K562 (cell line): ENCODE results near the gene MDFIC2. TPM values are rescaled to one million over a fixed set of nuclear protein-coding genes. Genes with fewer than 3 reads are reported as not detected.

Experiments
- ATAC-seq: fragments of 200-7000 bp; cut with Tn5 transposase; 3 replicates; pipeline ENCODE4 v1.9.1; 2020; ENCODE audit warnings: moderate library complexity
- BruUV-seq: library from RNA; stranded (reverse); fragments of 400-500 nt; replicated peaks from 2 replicates; lab custom pipeline; 2021; lab: Mats Ljungman, UMichigan
- CTCF ChIA-PET: fragments of 300-600 bp; formaldehyde crosslinking; extraction: SDS; loops from one replicate; lab custom pipeline; 2021; ENCODE audit warnings: low intra/inter-chr PET ratio; lab: Yijun Ruan, JAX
- POLR2A ChIA-PET: fragments of 300-600, 350-650 bp; sonication (Branson Sonifier 250); formaldehyde crosslinking; extraction: SDS; loops from one replicate; lab custom pipeline; 2021; ENCODE audit warnings: antibody characterized with exemption, inconsistent platforms; lab: Yijun Ruan, JAX
- DNase-seq, 4 experiments: peaks; one replicate each; pipeline versions ENCODE4 v3.0.0 to v3.0.0-alpha.2; 2011 to 2018; ENCODE audit warnings: low spot score in 3 of 4, mixed read lengths in 3 of 4; ENCODE audit errors: extremely low read depth in 1 of 4
- FAIRE-seq: peaks from 2 replicates; lab custom pipeline; 2011; peaks lifted over from hg19 to GRCh38; lab: Jason Lieb, UNC
- H2AFZ ChIP-seq: 2 replicates; pipeline ENCODE4 v1.6.0; 2011; ENCODE audit warnings: low read depth, low read length, control low read depth, inconsistent platforms
- H3K27ac ChIP-seq: fragments of 200-600 bp; 3 replicates; pipeline ENCODE4 v1.8.0; 2011; ENCODE audit warnings: low read depth, mild to moderate bottlenecking, control low read depth, inconsistent platforms, low read length, moderate library complexity, mixed read lengths; ENCODE audit errors: extremely low read depth
- H3K27me3 ChIP-seq, 2 experiments: fragments of 300-600 bp in 1 of 2; 2 replicates in 1 of 2; 3 replicates in 1 of 2; pipeline versions ENCODE4 v1.6.0 to v1.8.0; 2011; ENCODE audit warnings: inconsistent platforms in 2 of 2, low read length in 2 of 2, mild to moderate bottlenecking in 1 of 2, mixed read lengths in 1 of 2, moderate library complexity in 1 of 2; ENCODE audit not compliant: control insufficient read depth in 2 of 2, insufficient read depth in 2 of 2
- H3K36me3 ChIP-seq: fragments of 300-600 bp; 3 replicates; pipeline ENCODE4 v1.8.0; 2011; ENCODE audit warnings: mild to moderate bottlenecking, low read length, inconsistent platforms; ENCODE audit not compliant: control insufficient read depth, insufficient read depth
- H3K4me1 ChIP-seq, 2 experiments: fragments of 200-600 bp in 1 of 2; replicated peaks in 1 of 2; 2 replicates in 1 of 2; 3 replicates in 1 of 2; pipeline versions ENCODE4 v1.5.1 to v1.8.0; 2011; ENCODE audit warnings: inconsistent platforms in 2 of 2, low read length in 2 of 2, mild to moderate bottlenecking in 1 of 2, mixed read lengths in 1 of 2, moderate library complexity in 1 of 2; ENCODE audit not compliant: control insufficient read depth in 2 of 2, insufficient read depth in 2 of 2
- H3K4me2 ChIP-seq: 2 replicates; pipeline ENCODE4 v1.6.1; 2011; ENCODE audit warnings: low read length, control low read depth, inconsistent platforms, mixed read lengths; ENCODE audit not compliant: insufficient read depth
- H3K4me3 ChIP-seq: fragments of 200-600 bp; sonication (generic), shearing (Covaris generic); 2 replicates; pipeline ENCODE4 v1.5.1; 2016; ENCODE audit warnings: control low read depth, inconsistent platforms
- H3K79me2 ChIP-seq: fragments of 200-600 bp; 3 replicates; pipeline ENCODE4 v1.8.0; 2011; ENCODE audit warnings: low read length, inconsistent platforms; ENCODE audit not compliant: control insufficient read depth, insufficient read depth
- H3K9ac ChIP-seq, 2 experiments: 2 replicates each; pipeline versions ENCODE4 v1.6.0 to v1.6.1; 2011; ENCODE audit warnings: low read depth in 2 of 2, low read length in 2 of 2, control low read depth in 1 of 2, inconsistent platforms in 1 of 2, mild to moderate bottlenecking in 1 of 2, mixed read lengths in 1 of 2; ENCODE audit not compliant: insufficient read depth in 1 of 2
- H3K9me1 ChIP-seq: one replicate; pipeline ENCODE4 v1.6.0; 2011; ENCODE audit warnings: inconsistent platforms, mild to moderate bottlenecking, low read length, moderate library complexity; ENCODE audit not compliant: control insufficient read depth, insufficient read depth
- H3K9me3 ChIP-seq: replicated peaks from 2 replicates; pipeline ENCODE4 v1.5.1; 2011; ENCODE audit warnings: low read depth, low read length, inconsistent platforms; ENCODE audit not compliant: control insufficient read depth, insufficient read depth
- H4K20me1 ChIP-seq: replicated peaks from 2 replicates; pipeline ENCODE4 v1.6.1; 2011; ENCODE audit warnings: low read length, inconsistent platforms, mixed read lengths; ENCODE audit not compliant: control insufficient read depth, insufficient read depth
- ASH1L ChIP-seq: fragments of 450-650 bp; IDR thresholded peaks from 2 replicates; pipeline ENCODE4 v1.6.1; 2018; ENCODE audit warnings: borderline replicate concordance, mild to moderate bottlenecking, low read depth; ENCODE audit not compliant: partially characterized antibody
- BCL6 ChIP-seq: fragments of 250-450 bp; sonication (Bioruptor Pico); IDR thresholded peaks from 2 replicates; pipeline ENCODE4 v1.4.0; 2020
- CTBP1 ChIP-seq: fragments of 450-650 bp; IDR thresholded peaks from 2 replicates; pipeline ENCODE4 v1.6.1; 2016; ENCODE audit warnings: borderline replicate concordance
- ETV6 ChIP-seq, 3 experiments: fragments of 150-350 bp in 1 of 3; sonication (generic) in 1 of 3; formaldehyde crosslinking in 1 of 3; IDR thresholded peaks; 2 replicates each; pipeline versions ENCODE4 v1.6.1 to v1.8.0; 2014 to 2022; ENCODE audit warnings: borderline replicate concordance in 2 of 3, low read depth in 2 of 3, antibody characterized with exemption in 1 of 3, low read length in 1 of 3, mild to moderate bottlenecking in 1 of 3, missing genetic modification reagents in 1 of 3
- GATAD2B ChIP-seq: fragments of 450-650 bp; IDR thresholded peaks from 2 replicates; pipeline ENCODE4 v1.6.1; 2017; ENCODE audit warnings: mild to moderate bottlenecking, borderline replicate concordance
- HIVEP1 ChIP-seq: fragments of 250-450 bp; sonication (Bioruptor Pico); IDR thresholded peaks from 2 replicates; pipeline ENCODE4 v1.4.0; 2020; ENCODE audit warnings: mild to moderate bottlenecking
- MYBL2 ChIP-seq, 2 experiments: fragments of 450-650 bp in 1 of 2; sonication (generic) in 1 of 2; formaldehyde crosslinking in 1 of 2; IDR thresholded peaks; 2 replicates each; pipeline versions ENCODE4 v1.6.1 to v1.8.1; 2017 to 2022; ENCODE audit warnings: borderline replicate concordance in 1 of 2, inconsistent platforms in 1 of 2, low read depth in 1 of 2, mild to moderate bottlenecking in 1 of 2, missing genetic modification reagents in 1 of 2, moderate library complexity in 1 of 2
- PHF20 ChIP-seq: fragments of 450-650 bp; IDR thresholded peaks from 2 replicates; pipeline ENCODE4 v1.6.1; 2018; ENCODE audit not compliant: partially characterized antibody
- POLR2B ChIP-seq: fragments of 450-650 bp; IDR thresholded peaks from 2 replicates; pipeline ENCODE4 v1.6.1; 2018; ENCODE audit warnings: low read depth; ENCODE audit not compliant: partially characterized antibody
- XRCC4 ChIP-seq: IDR thresholded peaks from one replicate; pipeline ENCODE4 v1.6.1; 2011; ENCODE audit not compliant: insufficient read depth, insufficient read length; ENCODE audit errors: extremely low read depth
- ZFX ChIP-seq: sonication (generic); formaldehyde crosslinking; IDR thresholded peaks from 2 replicates; pipeline ENCODE4 v1.8.0; 2022; ENCODE audit warnings: mild to moderate bottlenecking, missing genetic modification reagents, moderate library complexity
- ZNF212 ChIP-seq: fragments of 450-650 bp; formaldehyde crosslinking; IDR thresholded peaks from 2 replicates; pipeline ENCODE4 v1.4.0; 2020; ENCODE audit warnings: mild to moderate bottlenecking
- ZNF311 ChIP-seq: fragments of 250-450 bp; sonication (Bioruptor Pico); IDR thresholded peaks from 2 replicates; pipeline ENCODE4 v1.4.0; 2020; ENCODE audit warnings: mild to moderate bottlenecking, moderate library complexity
- WGBS: fragments of 100-300 bp; shearing (Covaris generic); methylation state at CpG from one replicate; pipeline ENCODE4 v1.1.6; 2016; ENCODE audit warnings: low coverage, mixed read lengths; ENCODE audit not compliant: insufficient coverage; ENCODE audit errors: missing lambda C conversion rate; 5-methylcytosine and 5-hydroxymethylcytosine counted together
- in situ Hi-C: fragments of 300-500 bp; cut with MboI; formaldehyde crosslinking; loops from 4 replicates; pipeline ENCODE4 v1.15.0; 2018; ENCODE audit warnings: inconsistent platforms, mixed read lengths
- intact Hi-C: fragments of 100-400 bp; cut with micrococcal nuclease; formaldehyde crosslinking; loops from 2 replicates; pipeline ENCODE4 v1.14.2; 2022
- polyA plus RNA-seq, 8 experiments: library from polyadenylated mRNA; depleted of rRNA in 4 of 8; stranded (reverse) in 5 of 8; unstranded in 3 of 8; fragments of >200 nt; fragmentation: Nextera tagmentation in 2 of 8; fragmentation: Illumina TruSeq in 1 of 8; extraction: Ambion mirVana in 2 of 8; extraction: Trizol in 1 of 8; gene quantifications; 2 replicates each; pipeline versions ENCODE4 v1.2.1 to v1.2.3, GENCODE V29; 2011 to 2014; ENCODE audit warnings: inconsistent platforms in 1 of 8, missing spikeins in 1 of 8
- total RNA-seq, 7 experiments: library from RNA; depleted of rRNA in 6 of 7; stranded (reverse); fragments of >200 nt in 6 of 7; fragmentation: Illumina TruSeq in 2 of 7; extraction: Trizol in 2 of 7; gene quantifications; 2 replicates each; pipeline versions ENCODE4 v1.2.1 to v1.2.3, GENCODE V29; 2011 to 2021; ENCODE audit warnings: low replicate concordance in 1 of 7
- TF ChIP-seq, protein P1 (sequence below): fragments of 450-650 bp; IDR thresholded peaks from 2 replicates; pipeline ENCODE4 v1.7.1; 2018; ENCODE audit warnings: mild to moderate bottlenecking, low read depth; ENCODE audit not compliant: partially characterized antibody
- TF ChIP-seq, protein P2 (sequence below): fragments of 150-350 bp; conservative IDR thresholded peaks from 2 replicates; pipeline ENCODE4 v1.6.1; 2014; ENCODE audit warnings: low read length

The MDFIC2 gene
- total and polyA plus RNA-seq, 9 of the 15 experiments (the other 6 are each of a cell fraction or from before 2014, with no cell fraction given), result not detected

- TF ChIP-seq GATAD2B (no peak), ZNF212 (no peak), BCL6 (CRISPR knock-in tag) (no peak)
Measured at GRCh38 chr3:70180664-70181063, 131.8 kb downstream of the MDFIC2 start (continued).

DNA sequence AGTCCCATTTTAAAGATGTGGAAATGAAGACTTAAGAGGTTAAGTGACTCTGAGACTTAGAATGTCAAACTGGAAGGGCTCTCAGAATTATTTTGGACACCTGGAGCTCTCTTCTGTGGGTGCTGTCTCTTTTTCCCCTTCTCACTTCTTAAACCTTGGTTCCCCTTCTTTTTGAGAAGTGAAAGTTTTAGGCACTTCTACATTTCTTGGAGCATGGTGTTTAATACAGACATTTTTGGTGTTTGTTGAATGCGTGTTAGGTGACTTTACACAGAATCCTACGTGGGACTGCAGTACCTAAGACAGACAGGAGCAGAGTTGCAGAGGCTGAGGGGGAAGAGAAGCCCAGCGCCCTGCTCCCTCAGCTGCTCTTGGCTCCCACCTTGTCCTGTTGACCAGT is 133.3 kb downstream of the MDFIC2 start:
- no peaks in the 10 kb centered on the region for H3K36me3 ChIP-seq
- H3K27me3 ChIP-seq, result no peaks in the 10 kb centered on the region
- no peaks in the 10 kb centered on the region for H3K4me1 ChIP-seq
- no peak overlapping the region for H3K27ac ChIP-seq
- BruUV-seq, result no TSS peak
- no peaks in the 10 kb centered on the region for H4K20me1 ChIP-seq
- FAIRE-seq, result no peak
- WGBS, result 0% methylated on average over 3 of the region's 3 CpGs
- no peak overlapping the region for H3K4me2 ChIP-seq
- H3K9ac ChIP-seq, result no peak overlapping the region
- no peak for DNase-seq
- H3K79me2 ChIP-seq, result no peaks in the 10 kb centered on the region
- POLR2A ChIA-PET, result no interaction called here
- ATAC-seq, result no peak
- H3K9me3 ChIP-seq, result no peaks in the 10 kb centered on the region
- H2AFZ ChIP-seq, result no peak overlapping the region
- CTCF ChIA-PET, result no interaction called here
- no peak overlapping the region for H3K4me3 ChIP-seq
- no peaks in the 10 kb centered on the region for H3K9me1 ChIP-seq
- intact Hi-C loops (no loop called here), in situ Hi-C loops (no loop called here)
- TF ChIP-seq ASH1L (no peak), ZNF311 (CRISPR knock-in tag) (no peak), HIVEP1 (CRISPR knock-in tag) (no peak), MYBL2 (IDR thresholded peaks at IDR 0.05; ENCODE audit: low read depth) (no peak), MYBL2 (CRISPR knock-in tag; IDR thresholded peaks at IDR 0.05; ENCODE audit: borderline replicate concordance) (no peak), CTBP1 (no peak), ZFX (no peak), PHF20 (no peak), XRCC4 (no peak), POLR2B (no peak), ETV6 (IDR thresholded peaks at IDR 0.05; ENCODE audit: borderline replicate concordance in 1 of 2, low read depth in 2 of 2, low read length in 1 of 2) (no peak), ETV6 (CRISPR knock-in tag; IDR thresholded peaks at IDR 0.05; ENCODE audit: borderline replicate concordance) (no peak)
- TF ChIP-seq, protein P1, sequence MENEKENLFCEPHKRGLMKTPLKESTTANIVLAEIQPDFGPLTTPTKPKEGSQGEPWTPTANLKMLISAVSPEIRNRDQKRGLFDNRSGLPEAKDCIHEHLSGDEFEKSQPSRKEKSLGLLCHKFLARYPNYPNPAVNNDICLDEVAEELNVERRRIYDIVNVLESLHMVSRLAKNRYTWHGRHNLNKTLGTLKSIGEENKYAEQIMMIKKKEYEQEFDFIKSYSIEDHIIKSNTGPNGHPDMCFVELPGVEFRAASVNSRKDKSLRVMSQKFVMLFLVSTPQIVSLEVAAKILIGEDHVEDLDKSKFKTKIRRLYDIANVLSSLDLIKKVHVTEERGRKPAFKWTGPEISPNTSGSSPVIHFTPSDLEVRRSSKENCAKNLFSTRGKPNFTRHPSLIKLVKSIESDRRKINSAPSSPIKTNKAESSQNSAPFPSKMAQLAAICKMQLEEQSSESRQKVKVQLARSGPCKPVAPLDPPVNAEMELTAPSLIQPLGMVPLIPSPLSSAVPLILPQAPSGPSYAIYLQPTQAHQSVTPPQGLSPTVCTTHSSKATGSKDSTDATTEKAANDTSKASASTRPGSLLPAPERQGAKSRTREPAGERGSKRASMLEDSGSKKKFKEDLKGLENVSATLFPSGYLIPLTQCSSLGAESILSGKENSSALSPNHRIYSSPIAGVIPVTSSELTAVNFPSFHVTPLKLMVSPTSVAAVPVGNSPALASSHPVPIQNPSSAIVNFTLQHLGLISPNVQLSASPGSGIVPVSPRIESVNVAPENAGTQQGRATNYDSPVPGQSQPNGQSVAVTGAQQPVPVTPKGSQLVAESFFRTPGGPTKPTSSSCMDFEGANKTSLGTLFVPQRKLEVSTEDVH, result no peak
- TF ChIP-seq, protein P2, sequence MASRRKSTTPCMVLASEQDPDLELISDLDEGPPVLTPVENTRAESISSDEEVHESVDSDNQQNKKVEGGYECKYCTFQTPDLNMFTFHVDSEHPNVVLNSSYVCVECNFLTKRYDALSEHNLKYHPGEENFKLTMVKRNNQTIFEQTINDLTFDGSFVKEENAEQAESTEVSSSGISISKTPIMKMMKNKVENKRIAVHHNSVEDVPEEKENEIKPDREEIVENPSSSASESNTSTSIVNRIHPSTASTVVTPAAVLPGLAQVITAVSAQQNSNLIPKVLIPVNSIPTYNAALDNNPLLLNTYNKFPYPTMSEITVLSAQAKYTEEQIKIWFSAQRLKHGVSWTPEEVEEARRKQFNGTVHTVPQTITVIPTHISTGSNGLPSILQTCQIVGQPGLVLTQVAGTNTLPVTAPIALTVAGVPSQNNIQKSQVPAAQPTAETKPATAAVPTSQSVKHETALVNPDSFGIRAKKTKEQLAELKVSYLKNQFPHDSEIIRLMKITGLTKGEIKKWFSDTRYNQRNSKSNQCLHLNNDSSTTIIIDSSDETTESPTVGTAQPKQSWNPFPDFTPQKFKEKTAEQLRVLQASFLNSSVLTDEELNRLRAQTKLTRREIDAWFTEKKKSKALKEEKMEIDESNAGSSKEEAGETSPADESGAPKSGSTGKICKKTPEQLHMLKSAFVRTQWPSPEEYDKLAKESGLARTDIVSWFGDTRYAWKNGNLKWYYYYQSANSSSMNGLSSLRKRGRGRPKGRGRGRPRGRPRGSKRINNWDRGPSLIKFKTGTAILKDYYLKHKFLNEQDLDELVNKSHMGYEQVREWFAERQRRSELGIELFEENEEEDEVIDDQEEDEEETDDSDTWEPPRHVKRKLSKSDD, result no peak
